Middle frontal gyrus (tissue), 1 donor: ENCODE data around the gene NCK2.

ENCODE experiments used
- DNase-seq: peaks from one replicate; pipeline ENCODE4 v3.0.0-alpha.2; 2015; ENCODE audit warnings: low spot score; ENCODE audit errors: extremely low spot score

Gene NCK2

GRCh38 chr2:105868060-105868459 is 123.3 kb downstream of the NCK2 start:
- no peak for DNase-seq

GRCh38 chr2:105869341-105869740 is 124.6 kb downstream of the NCK2 start:
- no peak for DNase-seq

DNA sequence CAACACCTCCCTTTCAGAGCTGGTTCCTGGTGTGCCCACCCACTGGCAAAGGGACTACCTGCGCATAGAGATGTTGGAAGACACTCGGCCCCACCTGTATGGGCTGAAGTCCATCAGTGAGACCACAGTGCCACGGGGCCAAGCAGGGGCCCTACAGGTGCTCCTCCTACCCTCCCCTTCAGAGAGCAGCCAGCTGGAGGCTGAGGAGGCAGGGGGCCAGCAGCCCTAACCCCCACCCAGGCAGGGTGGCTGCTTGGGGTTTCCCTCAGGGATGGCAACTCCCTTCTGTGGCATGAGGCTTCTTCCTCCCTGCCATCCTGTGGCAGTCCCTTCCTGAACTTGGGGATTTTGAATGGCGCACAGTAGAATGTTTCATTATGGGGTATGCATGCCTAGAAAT is 125.3 kb downstream of the NCK2 start:
- DNase-seq: no peak

DNA sequence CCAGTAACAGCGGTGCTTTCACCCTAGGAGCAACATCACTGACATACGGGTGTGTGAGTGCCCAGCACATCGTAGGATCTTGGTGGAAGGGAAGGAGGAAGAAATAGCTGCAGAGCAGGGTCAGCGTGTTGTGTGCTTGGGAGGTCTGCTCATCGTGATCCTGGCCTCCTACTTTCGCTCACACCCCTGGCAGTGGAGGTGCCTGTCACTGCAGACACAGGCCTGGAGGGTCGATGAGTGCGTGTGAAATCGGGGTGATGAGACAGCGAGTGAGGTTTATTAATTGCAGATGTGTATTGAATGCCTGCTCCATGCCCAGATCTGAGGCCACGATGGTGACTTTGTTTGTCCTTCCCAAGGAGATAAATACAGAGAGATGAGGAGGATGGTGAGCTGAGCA is 126.1 kb downstream of the NCK2 start:
- no peak for DNase-seq

DNA sequence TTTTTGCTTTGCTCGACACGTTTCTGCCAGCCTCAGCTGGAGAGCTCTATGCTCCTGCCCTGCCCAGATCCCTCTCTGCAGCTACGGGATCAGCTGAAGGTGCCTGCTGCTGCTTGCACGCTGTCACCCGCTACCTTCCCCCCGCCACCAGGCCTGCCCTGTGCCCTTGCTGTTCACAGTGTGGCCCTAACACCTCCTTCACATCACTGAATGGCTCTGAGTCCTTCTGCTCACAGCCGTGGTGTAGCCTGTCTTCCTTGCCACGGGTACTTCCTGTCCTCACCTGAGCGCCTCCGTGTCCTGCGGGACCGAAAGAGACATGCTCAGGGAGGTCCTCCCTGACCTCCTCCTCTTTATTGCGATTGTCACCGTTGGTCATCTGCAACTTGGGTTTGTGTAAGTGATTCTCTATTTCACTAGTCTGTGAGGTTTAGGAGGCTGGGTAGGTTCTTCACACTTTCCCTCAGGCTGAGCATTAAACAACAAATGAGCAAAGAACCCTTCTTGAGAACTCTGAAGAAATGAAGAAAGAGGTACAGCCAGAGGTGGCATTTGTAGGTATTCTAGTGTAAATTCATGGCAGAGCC is 127.5 kb downstream of the NCK2 start:
- no peak for DNase-seq

DNA sequence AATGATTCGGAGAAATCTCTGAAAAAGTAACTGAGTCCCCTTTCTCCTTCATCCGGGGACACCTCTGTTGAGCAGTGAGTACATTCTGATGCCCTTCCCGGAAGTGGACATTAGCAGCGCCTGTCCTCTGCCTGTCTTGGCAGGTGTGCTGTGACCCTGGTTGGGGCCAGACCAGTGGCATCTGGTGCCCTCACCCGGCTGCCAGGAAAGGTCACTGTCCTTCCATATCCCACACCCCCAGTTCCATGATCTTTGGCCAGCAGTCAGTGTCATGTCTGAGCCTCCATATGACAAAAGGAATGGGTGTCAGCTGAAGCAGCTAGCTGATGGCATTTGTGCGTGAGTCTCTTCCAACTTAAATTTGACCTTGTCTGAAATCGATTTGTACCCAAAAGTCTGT is 128.1 kb downstream of the NCK2 start:
- no peak for DNase-seq

GRCh38 chr2:105873281-105873680 is 128.6 kb downstream of the NCK2 start:
- no peak for DNase-seq

- DNase-seq: no peak
Measured at GRCh38 chr2:105873721-105874120, 129.0 kb downstream of the NCK2 start.

DNA sequence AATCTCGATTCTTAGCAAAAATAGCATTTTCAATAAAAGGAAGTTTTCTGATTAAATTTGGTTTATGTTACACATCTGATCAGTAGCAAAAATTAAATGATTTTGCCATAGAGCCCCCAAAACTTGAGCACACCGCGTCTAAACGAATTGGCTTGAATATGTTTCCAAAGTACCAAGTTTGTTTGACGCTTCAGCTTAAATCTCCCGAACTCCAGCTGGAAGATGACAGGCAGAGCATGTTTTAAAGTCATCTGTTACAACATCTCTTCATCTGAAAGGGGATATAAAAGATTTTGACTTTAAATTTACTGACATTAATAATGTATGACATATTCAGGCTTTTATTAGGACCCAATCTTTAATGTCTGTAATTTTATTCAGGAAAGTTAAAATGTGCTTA is 129.8 kb downstream of the NCK2 start:
- DNase-seq: no peak

GRCh38 chr2:105875241-105875640 is 130.5 kb downstream of the NCK2 start:
- DNase-seq: no peak

GRCh38 chr2:105876191-105876590 is 131.5 kb downstream of the NCK2 start:
- no peak for DNase-seq

GRCh38 chr2:105877945-105878344 is 133.2 kb downstream of the NCK2 start:
- DNase-seq: no peak

DNA sequence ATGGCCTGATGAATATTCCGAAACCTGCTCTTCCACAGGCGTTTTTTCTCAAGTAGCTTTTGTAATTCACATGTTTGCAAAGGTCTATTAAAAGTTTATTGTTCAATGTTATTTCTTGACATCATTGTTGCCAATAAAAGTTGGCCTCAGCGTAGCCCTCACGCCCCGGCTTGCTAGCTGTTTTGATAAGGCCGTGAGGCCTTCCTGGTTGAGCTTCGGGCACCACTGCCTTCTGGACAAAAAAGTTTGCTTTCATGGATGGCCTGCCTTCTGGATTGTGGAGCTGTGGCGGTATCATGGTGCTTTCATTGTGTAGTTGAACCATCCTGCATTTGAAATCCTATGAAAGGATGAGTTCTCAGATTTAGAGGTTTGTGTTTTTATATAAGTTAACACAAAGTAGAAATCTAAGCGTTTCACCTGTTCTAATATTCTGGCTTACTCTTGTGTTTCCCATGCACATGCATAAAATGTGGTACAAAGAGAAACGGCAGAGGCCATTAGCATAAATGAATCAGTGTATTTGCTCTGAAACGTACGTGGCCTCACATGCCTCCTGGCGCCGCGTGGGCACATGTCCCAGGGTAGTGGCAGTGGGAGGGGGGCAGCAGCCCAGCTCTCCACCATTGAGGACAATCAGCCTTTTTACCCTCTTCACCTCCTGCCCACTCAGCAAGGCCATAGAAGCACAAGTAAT is 134.5 kb downstream of the NCK2 start:
- no peak for DNase-seq

GRCh38 chr2:105879803-105880300 is 135.1 kb downstream of the NCK2 start:
- no peak for DNase-seq

DNA sequence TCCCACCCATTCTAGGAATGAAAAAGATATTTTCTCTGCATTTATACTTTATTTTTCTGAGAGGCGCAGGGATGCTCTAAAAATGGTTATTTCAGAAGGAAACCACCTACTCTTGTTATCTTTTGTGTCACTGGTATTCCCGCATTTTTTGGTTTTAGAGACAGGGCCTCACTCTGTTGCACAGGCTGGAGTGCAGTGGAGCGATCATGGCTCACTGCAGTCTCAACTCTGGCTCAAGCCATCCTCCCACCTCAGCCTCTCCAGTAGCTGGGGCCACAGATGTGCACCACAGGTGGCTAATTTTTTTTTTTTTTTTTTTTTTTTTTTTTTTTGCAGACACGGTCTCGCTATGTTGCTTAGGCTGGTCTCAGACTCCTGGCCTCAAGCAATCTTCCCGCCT is 135.9 kb downstream of the NCK2 start:
- no peak for DNase-seq

GRCh38 chr2:105881286-105882136 is 136.8 kb downstream of the NCK2 start:
- no peak for DNase-seq

DNA sequence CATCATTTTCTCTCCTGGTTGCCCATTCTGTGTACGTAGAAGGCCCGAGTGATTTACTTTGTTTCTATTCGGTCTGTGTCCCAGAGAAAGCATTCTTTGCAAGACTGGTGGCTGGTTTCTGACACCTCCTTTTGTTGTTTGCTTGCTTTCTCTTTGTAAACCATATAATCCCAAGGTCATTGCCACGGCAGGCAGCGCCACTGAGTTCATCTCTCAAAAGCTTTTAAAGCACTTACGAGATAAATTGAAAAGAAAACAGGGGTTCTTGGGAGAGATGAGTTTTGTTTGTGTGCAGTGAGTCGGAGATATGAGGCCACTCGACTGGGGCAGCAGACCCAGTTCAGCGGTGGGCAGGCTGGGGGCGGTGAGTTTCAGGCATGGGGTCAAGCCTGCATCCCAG is 137.6 kb downstream of the NCK2 start:
- no peak for DNase-seq

- DNase-seq: no peak
Measured at GRCh38 chr2:105882920-105883435, 138.3 kb downstream of the NCK2 start.

- no peak for DNase-seq
Measured at GRCh38 chr2:105883911-105884694, 139.4 kb downstream of the NCK2 start.

DNA sequence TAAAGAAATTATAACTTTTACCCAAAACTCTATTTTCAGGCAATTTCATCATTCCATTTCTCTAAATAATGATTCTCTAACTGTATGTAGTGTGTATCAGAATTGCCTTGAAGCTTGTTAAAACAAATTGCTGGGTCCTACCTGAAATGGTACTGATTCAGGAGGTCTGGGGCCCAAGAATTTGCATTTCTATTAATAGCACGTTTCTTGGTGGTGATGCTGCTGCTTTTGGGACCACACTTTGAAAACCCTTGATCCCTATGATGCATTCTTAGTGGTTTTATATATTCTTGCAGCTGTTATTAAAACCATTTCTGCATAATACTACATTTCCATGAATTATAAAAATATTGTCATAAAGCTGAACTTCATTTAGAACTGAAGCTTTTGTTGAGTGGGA is 140.7 kb downstream of the NCK2 start:
- DNase-seq: no peak

- no peak for DNase-seq
Measured at GRCh38 chr2:105886029-105886454, 141.3 kb downstream of the NCK2 start.
